NCI-H226 (cell line): ENCODE data around the gene ABCB1.
"Not testable (repeated sequence)": the region's sequence is repeated elsewhere in the genome, so short reads cannot be mapped to it uniquely, and the experiment has no call there.

ENCODE experiments used
- DNase-seq: peaks from one replicate; pipeline ENCODE4 v3.0.0-alpha.2; 2015

Gene ABCB1

DNA sequence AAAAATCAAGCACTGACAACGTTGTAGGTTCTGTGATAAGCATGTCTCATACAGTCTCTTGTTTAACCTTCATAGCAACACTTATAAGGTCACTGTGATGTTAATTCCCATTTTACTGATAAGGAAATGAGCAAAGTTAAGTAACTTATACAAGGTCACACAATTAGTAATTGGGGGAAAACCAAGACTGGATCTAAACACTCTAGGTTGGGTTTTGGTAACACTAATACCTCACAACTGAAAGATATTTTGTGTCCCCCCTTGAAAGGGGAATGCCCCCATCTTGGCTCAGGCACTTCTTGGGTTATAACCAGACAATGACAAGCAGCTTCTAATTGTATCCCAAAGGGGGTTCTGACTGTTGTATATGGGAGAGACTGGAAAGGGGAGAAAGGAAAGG lies 89.2 kb downstream of the ABCB1 start:
- DNase-seq: no peak

DNA sequence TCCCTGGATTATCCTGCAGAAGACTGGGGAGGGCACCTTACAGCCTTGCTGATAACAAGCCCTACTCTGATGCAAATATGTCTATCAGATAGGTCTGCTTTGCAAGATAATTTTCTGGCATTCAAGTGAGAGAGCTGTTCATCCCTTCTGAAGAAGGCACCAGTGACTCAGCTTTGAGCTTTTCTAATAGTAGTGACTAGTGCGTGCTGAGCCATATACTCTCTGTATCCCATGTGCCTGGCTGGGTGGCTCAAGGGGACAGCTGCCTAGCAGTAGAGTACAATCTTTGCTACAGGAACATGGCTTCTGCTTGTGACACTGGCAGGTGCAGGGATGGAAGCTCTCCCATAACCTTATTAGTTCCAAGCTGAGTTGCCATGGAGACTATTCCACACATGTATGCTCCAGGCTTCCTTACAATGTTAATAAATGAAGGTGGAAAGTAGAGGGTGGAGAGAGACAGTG lies 90.2 kb downstream of the ABCB1 start:
- DNase-seq: no peak

DNA sequence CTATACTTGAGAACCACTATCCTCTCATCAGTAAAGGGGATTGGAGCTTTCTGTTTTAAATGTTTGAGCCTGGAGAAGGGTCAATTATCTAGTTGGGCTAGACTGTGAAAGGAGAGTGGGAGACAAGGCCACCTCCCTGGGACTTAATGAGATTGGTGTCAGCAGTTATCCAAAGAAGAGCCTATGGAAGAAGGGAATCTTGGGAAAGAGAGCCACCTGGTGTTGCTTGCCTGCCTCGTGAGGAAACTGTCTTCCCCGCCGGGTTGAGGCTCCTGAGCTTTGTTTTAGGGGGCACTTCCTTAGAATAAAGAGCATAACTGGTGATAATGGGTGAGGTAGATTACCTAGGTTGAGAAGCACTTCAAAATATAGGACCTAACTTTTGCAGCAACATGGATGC lies 93.2 kb downstream of the ABCB1 start:
- no peak for DNase-seq

DNA sequence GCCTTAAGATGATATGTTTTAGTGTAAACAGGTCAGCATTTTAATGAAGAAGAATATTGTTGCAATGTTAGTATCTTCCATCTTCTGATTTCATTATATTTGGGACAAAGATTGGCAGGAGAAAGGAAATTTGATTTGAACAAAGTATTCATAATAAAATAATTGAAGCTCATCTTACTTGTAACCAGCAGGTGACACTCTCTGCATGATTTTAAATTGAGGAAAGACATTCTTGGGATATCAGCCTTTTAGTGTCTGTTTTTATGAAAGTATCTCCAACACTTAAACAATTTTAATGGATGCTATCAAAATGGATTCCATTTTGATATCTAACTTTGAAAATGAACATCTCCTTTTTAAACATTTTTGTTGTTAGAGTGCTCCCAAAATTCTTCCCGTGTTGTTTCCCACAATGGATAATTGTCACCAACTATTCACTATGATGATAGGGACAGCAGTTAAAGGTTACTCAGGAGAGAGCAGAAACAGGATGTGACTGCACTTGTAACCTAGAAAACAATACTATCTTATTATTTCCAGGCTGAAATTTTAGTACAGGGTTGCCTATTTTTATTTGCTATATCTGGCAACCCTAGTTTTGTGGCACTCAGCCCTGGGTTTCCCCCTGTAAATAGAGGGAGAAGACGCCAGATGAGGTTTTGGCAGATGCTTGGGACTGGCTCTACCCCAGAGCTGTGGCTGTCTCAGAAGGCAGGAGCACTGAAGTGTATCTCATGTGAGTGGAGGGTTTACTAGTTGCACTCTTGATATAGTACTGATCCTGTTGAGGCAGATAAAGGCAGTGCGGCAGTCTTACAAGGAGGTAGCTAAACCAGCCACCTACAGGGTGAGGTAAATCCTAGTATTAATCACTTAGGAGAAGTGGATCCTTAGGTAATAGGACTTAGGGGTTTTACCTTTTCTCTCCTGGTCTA lies 94.2 kb downstream of the ABCB1 start:
- DNase-seq: no peak

DNA sequence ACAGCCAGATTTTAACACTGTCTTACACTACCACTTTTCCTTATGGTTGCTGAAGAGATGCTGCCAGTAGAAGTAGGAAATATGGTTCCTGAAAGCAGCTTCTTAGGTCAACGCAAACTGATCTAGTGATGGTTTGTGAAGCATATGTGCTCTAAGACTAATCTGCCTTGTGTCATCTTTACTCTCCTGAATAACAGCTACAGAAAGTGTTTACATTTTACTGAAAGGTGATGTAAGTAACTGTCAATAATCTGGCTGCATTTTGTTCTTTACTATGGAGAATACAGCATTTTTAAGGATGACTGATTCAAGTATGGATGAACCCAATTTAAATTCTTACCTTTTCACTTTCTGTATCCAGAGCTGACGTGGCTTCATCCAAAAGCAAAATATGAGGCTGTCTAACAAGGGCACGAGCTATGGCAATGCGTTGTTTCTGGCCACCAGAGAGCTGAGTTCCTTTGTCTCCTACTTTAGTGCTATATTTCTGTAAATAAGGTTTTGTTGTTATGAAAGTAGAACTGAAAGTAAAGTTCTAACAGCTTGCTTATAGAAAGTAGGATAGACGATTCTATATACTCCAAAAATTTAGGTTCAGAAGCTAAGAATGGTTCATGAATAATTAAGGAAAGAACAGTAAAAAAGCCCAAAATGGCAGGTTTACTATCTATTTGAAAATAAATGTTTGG lies 95.0 kb downstream of the ABCB1 start:
- DNase-seq: no peak

DNA sequence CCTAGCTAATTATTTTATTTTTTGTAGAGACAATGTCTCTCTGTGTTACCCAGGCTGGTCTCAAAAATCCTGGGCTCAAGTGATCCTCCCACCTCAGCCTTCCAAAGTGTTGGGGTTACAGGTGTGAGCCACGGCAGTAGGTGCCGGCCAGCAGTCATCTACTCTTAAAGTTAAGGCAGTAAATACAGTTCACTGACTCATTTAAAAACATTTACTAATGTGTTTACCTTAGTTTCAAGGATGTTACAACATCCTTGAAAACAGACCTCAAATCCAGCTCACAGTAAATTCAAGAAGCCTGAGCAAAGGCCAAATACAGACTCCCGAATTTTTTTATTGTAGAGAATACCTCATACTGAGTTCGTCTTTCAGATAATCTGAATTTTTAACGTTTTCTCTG lies 95.6 kb downstream of the ABCB1 start:
- DNase-seq: no peak

DNA sequence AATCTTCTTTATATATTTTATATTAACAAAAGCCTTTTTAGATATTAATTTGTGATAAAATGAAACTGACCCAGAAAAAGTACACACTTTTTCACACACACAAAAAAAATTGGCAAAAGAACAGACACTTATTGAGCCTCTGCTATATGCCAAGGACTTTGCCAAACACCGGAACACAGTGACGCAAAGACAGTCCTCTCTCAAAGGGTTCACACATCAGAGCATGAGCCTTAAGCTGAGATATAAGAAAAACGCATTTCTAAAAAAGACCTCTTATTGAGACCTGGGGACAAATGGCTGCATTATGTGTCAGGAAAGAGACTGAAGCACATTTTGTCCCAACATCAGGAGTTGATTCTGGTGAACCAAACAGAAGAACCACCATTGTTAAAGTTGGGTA lies 101.2 kb downstream of the ABCB1 start:
- DNase-seq: no peak

DNA sequence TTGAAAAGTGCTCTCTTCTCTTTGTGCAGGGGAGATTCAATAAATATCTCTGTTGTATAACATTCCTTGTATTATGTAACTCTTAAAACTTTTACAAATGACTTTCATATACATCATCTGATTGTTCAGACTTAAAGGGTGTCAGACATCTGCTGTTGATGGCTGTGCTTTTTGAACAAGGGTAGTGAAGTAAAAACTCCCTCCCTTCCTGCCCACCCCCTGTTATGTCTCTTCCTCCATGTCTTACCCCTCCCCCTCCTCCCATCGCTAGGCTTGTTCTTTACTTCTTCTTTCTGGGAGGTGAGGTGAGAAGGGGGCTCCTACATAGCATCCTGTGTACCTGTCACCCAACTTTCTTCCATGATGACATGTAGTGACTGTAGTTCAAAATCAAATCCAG lies 101.8 kb downstream of the ABCB1 start:
- DNase-seq: no peak

DNA sequence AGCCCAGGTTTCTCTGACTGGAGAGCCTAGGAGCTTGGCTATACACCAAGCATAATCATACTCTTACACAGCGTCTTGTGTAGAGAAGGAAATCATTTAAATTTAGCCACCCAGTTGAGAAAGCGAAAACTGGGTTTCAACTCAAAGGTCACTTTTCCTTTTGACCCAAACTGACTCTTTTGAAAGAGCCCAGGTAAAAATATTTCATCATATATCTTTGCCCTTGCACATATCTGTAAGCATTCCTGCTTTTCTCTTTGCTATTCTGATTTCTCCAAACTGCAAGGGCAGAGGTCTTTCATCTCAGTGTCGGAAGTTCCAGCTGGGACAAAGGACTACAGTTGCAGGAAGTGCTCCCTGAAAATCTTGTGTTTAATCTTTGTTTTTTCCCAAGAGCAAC lies 103.2 kb downstream of the ABCB1 start:
- no peak for DNase-seq

DNA sequence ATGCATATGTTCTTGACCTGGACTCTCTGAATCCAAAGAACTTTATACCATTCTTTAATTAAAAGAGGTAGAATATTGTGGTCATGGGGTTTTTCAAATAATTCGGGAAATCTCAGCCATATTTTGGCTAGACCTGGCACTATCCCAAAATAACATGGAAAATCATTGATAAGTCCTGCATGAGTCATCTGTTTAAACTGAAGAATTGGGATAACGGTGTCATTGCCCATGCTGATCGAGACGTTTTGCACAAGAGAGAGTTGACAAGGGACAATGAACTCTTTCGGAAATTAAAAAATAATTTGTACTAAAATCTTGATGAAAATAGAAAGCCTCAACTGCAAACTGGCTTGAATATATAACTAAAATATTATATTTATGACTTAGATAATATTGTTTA lies 105.3 kb downstream of the ABCB1 start:
- DNase-seq: no peak

DNA sequence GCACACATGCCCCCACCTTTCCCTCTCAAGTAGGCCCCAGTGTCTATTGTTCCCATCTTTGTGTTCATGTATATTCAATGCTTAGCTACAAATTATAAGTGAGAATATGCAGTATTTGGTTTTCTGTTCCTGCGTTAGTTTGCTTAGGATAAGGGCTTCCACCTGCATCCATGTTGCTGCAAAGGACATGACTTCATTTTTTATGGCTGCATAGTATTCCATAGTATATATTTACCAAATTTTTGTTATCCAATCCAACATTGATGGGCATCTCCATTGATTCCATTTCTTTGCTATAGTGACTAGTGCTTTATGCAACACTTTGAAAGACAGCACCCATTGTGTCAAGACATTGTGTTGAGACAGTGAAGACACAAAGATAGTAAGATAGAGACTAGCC lies 106.2 kb downstream of the ABCB1 start:
- DNase-seq: no peak

DNA sequence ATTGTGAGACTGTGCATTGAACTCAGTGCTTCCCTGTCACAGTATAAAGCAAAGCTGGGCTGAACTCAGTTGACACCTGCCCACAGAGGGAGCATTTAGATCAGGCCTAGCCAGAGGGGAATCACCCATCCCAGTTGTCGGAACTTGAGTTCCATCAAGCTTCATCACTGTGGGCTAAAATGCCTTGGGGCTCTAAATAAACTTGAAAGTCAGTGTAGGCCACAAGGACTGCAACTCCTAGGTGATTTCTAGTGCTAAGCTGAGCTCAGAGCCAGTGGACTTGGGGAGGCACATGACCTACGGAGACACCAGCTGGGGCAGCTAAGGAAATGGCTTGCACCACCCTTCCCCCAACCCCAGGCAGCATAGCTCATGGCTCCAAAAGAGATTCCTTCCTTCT lies 117.6 kb downstream of the ABCB1 start:
- DNase-seq: no peak

DNA sequence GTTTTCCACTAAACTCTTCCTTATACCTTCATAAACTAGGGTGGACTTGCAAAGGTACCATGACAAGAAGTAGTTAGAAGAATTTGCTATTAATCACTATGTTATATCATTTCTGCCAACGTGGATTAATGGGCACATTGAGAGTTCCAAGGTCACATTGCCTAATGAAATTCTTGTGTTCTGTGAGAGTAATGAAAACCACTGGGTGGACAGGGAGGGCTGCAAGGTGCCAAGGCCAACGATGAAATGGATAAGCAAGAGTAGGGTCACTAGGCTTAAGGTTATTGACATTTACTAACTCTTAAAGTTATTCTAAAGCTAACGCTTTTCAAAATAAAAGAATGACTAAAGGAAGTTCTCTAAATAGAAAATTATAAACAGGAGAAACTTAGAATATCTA lies 118.6 kb downstream of the ABCB1 start:
- DNase-seq: no peak

DNA sequence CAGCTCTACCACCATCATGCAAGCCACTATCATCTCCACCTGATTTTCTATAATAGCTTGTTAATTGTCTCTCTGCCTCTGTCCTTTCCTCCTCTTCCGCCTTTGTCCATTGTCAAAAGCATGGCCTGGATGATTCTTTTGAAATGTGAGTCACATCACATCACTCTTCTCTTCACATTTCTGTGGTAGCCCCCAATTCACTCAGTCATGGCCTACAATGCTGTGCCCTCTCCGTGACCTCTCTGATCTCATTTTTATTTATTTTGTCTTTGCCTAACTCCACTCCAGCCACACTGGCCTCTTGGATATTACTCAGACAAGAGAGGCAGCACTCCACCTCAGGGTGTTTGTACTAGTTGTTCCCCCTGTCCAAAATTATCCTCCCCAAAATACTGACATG lies 120.3 kb downstream of the ABCB1 start:
- DNase-seq: no peak

DNA sequence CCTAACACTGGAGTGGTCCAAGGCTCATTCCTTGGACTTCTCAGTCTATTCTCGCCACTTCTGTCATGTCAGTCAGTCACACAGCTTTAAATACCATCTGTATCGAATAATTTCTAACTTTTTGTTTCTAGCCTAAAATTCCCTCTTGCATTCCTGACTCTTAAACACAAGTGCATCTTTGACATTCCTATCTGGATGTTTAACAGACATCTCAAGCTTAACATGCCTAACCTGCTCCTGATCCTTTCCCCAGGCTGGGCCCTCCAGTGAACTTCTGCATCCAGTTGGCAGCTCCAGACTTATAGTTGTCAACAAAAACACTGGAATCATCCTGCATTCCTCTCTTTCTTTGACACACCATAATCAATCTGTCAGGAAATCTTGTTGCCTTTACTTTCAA lies 120.7 kb downstream of the ABCB1 start:
- no peak for DNase-seq

DNA sequence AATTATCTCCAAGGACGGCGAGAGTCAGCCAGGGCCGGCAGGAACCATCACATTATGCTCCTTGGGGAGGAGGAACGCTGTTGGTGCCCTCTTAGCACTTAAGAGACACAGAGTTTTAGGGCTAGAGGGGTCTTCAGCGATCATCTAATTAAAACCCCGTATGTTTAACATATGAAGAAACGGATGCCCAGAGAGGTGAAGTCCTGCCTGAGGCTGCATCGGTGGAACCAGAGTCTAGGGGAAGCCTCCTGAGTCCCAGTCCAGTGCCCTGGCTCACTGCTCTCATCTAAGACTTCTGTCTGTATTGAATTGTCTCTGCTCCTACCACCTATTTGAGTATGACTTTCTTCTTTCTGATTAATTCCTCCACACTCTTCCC lies 124.5 kb downstream of the ABCB1 start:
- DNase-seq: no peak

DNA sequence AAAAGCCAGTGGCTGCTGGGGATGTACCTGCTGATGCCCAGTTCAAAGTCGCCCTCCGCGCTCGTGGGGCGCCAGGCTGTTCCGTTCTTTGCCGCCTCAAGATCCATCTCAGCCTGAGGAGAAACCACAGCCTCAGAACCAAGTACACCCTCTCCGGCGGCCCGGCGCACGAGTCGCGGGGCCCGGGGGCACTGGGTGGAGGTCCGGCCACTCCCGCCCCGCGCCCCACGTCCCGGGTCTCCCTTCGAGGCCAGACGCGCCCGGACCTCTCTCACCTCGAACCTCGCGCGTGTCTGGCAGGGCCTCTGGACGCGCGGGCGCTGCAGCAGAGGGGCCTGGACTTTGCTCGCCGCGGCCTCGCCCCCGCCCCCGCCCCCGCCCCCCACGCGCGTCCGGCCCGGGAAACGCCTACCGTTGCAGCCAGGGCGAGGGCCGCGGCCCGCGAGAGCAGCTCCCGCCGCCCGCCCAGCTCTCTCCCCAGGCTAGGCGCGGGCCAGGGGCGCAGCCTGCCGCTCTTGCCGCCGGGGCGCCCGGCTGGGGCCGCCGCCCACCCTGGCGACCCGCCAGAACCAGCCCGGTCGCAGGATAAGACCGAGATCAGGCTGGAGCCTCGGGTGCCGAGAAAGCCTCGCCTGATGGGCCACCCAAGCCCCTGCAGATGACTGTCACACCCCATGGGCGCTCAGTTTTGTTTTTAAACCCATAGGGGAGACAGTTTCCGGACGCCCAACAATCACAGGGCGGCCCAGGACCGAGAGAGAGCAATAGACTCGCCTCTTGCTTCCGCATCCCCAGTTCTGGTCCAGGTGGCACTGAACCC lies 125.1 kb downstream of the ABCB1 start, which contains the start of gene ABCB4:
Gene ABCB4, minus strand, starts transcription at position 322 of the 820 bp plus-strand sequence. Its CDS starts 215 bp downstream, at position 107.
- DNase-seq: no peak

DNA sequence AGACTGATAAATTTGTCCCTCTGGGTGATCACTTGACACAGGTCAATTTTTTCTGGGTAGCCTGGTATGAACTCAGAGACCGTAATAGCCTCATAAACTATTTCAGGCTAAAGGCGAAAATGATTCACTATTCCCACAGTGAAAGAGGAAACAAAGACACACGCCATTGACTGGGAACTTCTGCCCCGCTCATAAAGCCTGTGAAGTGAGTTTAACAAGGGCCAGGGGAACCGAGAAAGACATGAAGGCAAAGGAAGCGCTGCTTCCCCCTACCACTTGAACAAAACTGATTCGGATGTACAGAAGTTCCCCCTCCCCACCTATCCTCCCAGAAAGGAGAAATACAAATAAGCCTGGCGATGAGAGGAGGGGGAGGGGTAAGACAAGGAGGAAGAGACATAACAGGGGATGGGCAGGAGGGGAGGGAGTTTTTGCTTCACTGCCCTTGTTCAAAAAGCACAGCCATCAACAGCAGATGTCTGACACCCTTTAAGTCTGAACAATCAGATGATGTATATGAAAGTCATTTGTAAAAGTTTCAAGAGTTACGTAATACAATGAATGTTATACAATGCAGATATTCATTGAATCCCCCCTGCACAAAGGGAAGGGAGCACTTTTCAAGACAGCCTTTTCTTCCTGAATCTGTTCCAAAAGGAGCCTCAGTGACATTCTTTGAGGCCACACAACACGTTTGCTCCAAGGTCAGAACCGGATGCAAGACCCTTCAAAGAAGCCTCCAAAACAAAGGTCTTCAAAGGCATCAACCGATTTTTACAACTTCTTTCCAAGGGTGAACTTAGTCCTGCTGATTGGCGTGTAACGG lies 125.9 kb downstream of the ABCB1 start:
- no peak for DNase-seq

DNA sequence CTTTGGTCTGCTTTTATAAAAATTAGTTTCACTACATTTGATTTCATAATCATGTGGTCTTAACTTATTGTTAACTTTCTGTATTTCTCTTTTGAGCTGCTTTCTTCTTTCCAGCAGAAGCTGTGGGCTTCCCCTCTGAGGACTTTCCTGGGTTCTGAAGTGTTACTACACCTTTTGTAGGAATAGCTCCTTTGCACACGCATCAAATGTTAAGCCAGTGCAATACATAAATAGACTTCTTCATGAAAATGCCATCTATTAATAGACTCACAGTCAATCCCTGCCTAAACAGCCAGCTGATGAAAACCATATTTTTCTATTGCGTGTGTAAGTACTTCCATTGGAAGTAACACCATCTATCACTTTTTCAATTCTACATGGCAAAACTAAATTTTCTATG lies 126.7 kb downstream of the ABCB1 start:
- no peak for DNase-seq

DNA sequence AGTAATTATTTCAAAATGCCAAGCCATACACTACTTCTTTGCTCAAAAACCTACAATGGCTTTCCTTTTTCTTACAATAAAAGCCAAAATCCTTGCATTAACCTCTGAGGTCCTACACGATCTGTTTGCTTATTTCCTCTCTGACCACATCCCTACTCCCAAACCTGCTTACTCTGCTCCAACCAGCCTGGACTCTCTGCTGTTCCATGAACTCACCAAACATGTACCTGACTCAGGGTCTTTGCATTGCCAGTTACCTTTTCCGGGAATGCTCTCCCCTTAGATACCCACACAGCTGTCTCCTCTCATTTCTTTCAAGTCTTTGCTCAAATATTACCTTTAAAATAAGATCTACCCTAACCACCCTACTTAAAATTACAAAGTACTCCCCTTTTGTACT lies 127.5 kb downstream of the ABCB1 start:
- no peak for DNase-seq

DNA sequence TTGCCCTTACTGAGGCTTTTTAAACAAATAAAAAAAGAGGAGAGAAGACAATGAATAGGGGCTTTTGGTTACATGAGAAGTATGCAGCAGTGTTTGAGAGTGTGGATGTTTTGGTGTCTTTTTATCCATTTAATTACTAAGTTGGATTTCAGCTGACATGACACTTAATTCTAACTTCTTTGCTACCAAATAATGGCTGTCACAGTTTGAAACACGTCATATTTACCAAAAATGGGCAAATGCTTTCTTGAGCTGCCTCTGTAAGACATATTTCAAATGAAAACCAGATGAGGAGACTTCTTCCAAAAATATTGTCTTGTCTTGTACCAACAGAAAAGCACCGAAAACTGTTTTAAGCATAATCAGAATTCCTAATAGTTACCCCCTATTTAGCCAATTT lies 129.2 kb downstream of the ABCB1 start:
- no peak for DNase-seq

DNA sequence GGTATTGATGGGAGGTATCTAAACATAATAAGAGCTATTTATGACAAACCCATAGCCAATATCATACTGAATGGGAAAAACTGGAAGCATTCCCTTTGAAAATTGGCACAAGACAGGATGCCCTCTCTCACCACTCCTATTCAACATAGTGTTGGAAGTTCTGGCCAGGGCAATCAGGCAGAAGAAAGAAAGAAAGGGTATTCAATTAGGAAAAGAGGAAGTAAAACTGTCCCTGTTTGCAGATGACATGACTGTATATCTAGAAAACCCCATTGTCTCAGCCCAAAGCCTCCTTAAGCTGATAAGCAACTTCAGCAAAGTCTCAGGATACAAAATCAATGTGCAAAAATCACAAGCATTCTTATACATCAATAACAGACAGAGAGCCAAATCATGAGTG lies 131.5 kb downstream of the ABCB1 start:
- DNase-seq: not testable (repeated sequence)

DNA sequence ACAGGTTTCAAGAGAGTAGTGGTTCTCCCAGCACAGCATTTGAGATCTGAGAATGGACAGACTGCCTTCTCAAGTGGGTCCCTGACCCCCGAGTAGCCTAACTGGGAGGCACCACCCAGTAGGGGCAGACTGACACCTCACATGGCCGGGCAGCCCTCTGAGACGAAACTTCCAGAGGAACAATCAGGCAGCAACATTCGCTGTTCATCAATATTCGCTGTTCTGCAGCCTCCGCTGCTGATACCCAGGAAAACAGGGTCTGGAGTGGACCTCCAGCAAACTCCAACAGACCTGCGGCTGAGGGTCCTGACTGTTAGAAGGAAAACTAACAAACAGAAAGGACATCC lies 135.2 kb downstream of the ABCB1 start:
- DNase-seq: not testable (repeated sequence)
